ENCODE data around the gene METTL9.
"Not testable (repeated sequence)": the region's sequence is repeated elsewhere in the genome, so short reads cannot be mapped to it uniquely, and the experiment has no call there.

GRCh38 chr16:21551600-21551999 lies 47.8 kb upstream of the METTL9 start:
- TF ChIP-seq POLR2AphosphoS5 (IDR thresholded peaks at IDR 0.05; ENCODE audit: borderline replicate concordance, low read depth, low read length); EZH2 (IDR thresholded peaks at IDR 0.05): not testable (repeated sequence)
